SK-MEL-5 (cell line): ENCODE results near the gene TANGO2. TPM values are rescaled to one million over a fixed set of nuclear protein-coding genes. Genes with fewer than 3 reads are reported as not detected.
A peak's percentile ranks its signal among the peaks of the same experiment; 100 is the strongest.

Experiments
- DNase-seq: peaks from one replicate; pipeline ENCODE4 v3.0.0-alpha.2; 2016; ENCODE audit warnings: low read depth, low spot score
- in situ Hi-C: cut with HindIII; loops from 2 replicates; pipeline ENCODE4 v1.10.0; 2016; ENCODE audit warnings: low sequenced_read_pairs, high pct_unique_total_duplicates, low pct_unique_long_range_greater_than_20kb
- total RNA-seq: library from RNA; depleted of rRNA; stranded (reverse); fragments of >200 nt; shearing (Covaris generic); gene quantifications from 2 replicates; pipeline ENCODE4 v1.2.3, GENCODE V29; 2014

Gene TANGO2
- total RNA-seq, 1 experiment from 2014 or later = 68.3 TPM

DNA sequence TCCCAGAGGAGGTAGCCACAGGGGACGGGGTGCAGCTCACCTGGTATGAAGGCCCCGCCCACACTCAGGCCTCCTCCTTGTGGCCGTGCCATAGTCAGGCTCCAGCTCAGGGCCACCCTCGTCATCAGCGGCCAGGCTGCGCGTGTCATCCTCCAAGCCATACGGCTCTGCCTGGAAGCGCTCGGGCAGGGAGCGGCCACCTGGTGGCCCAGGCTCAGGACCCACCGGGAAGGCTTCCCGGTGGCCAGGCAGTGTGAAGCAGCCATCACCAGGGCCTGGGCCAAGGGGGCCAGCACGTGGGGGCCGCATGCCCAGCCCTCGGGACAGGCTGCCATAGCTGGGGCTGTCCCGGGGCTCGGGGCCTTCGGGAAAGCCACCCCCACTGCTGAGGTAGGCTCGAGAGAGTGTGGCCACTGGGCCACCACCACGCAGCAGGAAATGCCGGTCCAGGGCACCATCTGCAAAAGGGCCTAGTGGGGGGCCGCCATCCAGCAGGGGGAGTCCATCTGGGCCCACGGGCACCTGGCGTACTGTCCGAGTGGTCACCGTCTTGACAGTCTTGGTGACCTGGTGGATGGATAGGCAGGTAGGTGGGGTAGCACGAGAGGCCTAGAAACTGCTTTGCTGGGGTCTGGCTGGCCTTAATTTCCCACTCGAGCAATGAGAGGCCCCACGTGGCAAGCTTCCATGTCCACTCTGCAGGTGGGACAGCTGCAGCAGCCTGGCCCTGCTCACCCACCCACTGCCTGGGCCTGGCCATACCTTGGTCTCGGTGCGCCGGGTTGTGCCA, 39.5 kb upstream of the TANGO2 start:
- in situ Hi-C loops = no loop called here
- DNase-seq = no peak

DNA sequence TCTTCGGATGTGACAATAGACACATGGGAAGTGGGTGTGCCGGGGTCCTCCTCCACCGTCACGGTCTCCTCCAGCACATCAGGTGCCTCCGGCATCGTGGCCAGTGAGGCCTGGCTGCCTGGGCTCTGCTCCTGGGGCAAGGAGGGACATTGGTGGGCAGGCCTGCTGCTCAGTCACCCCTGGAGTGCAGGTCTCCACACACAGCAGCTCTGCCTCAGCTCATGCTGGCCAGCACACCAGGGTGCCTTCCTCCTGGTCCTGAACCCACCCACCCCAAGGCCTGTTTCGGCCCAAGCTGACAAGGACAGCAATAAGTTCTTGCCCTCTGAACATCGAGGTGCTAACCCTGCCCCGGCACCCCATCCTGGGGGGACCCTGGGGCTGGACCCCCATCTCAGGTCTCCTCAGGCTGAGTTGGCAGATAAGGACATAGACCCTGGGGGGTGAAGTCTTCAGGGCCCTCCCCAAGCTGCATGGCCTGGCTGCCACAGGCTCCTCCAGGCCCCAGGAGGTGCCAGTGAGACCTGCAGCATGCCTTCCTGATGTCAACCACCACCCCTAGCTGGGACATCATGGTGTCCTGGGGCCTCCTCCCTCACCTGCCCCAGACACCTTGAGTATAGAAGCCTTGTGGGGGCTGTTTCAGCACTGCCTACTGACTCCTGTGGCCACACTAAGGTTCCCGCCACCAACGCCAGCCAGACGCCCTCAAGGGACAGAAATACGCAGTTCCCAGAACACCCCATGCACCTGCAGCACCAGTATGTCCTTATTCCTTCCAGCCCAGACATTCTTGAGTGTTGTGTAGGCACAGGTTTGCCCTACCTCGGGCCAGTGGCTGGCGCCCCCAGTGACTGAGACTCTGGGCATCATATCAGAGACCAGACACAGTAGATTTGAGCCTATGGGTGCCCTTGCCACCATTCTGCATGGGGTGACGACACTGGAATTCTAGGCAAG, 38.7 kb upstream of the TANGO2 start:
- DNase-seq = no peak
- in situ Hi-C loops = no loop called here

DNA sequence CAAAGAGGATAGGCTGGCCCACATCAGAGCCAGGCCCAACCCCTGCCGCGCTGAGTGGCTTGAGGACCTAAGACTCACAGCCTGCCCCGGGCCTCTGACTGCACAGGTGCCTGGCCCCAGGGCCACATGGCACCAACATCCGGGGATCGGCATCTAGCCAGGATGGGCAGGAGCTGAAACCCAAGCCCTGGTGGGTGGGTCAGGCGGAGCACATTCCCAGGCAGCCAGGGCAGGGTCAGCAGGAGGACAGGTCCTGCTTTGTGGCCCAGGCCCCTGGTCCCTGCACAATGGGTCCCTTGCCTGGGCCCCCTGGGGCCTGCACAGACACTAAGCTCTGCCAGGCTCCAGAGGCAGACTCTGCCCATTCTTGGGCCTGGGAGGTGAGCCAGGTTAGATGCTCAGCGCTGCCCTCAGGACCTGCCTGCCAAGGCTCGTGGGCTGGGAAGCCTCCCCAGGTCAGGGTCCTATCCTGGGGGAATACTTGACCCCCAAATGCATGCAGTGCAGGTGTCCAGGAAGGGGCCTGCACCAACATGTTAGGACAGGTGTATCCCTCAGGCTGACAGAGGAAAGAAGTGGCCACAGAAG, 37.8 kb upstream of the TANGO2 start:
- in situ Hi-C loops = no loop called here
- no peak for DNase-seq

DNA sequence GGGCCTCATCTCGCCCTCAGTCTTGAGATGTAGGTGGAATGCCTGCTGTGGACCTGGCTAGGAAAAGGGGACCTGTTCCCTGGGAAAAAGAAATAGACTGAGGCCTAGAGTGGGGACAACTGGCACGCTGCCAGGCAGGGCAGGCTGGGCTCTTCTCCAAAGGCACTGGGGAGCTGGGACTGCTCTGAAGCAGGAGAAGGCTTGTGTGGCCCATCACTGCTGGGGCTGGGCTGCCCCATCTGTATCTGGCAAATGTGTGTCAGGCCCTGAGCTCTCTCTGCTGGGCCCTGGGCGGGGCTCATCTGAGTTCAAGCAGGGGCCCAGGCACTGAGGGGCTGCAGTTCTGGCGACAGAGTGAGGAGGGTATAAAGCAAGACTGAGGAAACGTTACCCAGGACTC, 37.2 kb upstream of the TANGO2 start:
- DNase-seq = no peak
- in situ Hi-C loops = no loop called here

DNA sequence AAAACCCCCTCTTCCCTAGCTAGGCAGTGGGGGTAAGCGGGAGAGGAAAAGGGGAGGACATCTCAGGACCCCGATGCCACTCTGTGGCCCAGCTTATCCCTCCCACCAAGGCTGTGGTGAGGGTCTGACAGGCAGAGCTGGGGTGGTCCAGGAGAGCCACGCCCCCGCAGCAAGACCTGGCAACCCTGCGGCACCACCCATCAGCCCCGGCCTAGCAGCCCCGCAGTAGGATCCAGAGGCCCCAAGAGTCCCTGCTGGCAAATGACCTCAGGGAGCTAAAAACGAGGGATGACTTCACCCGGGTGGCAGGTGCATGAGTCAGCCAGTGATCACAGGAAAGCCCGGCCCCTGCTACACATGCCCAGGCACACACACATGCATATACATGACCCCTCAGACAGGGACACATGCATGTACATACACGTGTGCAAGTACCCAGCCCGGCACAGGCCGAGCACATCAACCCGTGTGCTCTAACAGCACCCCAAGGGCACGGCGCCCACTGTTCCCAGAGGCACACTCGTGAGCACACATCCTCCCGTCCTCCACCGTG, 36.6 kb upstream of the TANGO2 start:
- DNase-seq = no peak
- in situ Hi-C loops = no loop called here

DNA sequence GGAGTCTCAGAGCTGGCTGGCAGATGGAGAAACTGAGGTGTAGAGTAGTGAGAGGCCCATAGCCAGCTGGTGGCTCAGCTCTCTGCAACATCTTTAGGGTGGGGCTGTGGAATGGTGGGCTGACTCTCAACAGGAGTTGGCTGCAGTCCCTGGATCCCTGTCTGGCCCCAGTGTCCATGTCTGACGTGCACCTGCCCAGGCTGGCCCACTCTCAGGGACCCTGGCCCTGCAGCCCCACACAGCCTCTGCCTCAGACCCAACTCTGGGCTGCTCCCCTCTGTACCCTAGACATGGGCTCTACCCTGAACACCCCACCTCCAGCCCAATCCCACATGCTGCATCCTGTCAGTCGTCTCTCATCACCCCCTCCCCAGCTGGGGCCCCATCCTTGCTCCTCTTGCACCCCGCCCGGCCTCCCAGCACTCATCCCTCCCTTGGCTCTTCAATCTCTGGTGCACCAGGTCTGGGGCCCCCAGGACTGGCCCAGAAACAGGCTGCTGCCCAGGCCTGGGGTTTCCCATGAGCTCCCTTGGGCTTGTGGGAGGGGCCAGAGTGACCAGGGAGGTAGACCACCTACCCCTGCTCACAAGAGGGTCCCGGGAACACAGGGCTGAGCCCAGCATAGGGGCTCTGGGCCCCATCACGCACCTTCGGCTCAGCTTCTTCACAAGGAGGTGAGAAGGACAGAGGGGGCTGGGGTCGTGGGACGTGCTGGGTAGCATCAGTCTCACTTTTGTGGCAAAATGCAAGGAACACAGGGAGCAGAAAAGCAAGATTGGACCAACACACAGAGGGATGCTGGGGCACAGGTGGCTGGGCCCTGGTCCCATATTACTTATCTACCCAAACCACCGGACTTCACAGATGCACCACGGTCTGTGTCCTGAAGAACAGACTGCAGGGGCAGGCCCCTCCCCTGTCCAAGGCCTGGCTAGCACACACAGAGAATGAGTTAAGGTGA, 35.8 kb upstream of the TANGO2 start:
- in situ Hi-C loops = no loop called here
- no peak for DNase-seq

DNA sequence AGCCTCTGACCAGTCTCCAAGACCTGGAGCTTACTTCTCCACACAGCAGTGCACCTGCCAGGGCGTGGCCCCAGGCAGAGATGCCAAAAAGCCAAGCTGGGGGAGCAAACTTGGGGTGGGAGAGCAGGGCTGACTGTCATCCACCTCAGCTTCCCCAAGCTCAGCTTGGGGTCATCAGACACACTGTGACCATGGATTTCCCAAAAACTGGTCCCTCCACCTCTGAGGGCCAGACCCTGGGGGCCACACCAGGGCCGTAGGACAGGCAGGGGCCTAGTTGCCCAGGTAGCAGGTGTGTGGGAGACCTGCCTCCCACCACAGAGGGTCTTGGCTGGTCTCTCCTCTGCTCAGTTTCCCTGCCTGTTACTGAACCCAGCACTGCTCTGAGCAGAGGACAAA, 34.9 kb upstream of the TANGO2 start:
- no peak for DNase-seq
- in situ Hi-C loops = no loop called here

- in situ Hi-C loops = no loop called here
- peak; percentile 65 for DNase-seq
These were observed 34.2 kb upstream of the TANGO2 start for GRCh38 chr22:19986410-19987341.

GRCh38 chr22:19987394-19988306, 33.3 kb upstream of the TANGO2 start:
- in situ Hi-C loops = no loop called here
- no peak for DNase-seq

- DNase-seq = no peak
- in situ Hi-C loops = no loop called here
These were observed 32.5 kb upstream of the TANGO2 start for GRCh38 chr22:19988331-19988808.

DNA sequence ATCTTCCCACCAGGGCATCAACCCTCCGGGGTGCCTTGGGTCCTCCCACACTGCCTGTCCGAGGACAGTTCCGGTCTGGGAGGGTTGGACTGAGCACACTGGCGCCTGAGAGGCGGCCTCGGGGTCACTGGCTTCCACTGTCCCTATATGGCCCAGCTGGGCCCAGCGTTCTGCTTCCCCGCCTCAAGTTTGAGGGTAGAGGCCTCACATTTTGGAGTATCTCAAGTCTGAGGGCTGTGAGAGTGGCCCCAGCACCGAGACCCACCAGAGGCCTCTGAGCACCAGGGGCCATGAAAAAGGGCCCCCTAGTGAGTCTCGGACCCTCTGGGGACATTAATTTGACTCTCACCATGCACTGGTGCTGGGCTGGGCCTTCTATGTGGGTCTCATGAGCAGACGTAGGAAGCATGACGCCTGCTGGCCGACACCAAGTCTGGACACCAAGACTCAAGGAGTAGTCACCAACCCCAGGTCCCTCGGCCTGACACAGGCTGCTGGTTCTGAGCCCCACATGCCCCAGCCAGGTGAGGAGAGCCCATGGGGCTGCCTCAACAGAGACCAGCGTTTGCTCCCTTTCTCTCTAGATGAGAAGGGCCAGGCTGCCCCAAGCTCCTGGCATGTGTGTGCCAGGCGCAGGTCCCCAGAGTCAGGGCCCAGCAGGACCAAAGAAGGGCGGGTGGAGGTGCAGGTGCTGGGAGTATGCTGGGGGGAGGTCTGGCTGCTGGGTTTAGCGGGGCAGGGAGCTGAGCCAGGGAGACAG, 31.8 kb upstream of the TANGO2 start:
- DNase-seq = no peak
- in situ Hi-C loops = no loop called here

- in situ Hi-C loops = no loop called here
- no peak for DNase-seq
These were observed 31.2 kb upstream of the TANGO2 start for GRCh38 chr22:19989725-19990067.

- in situ Hi-C loops = no loop called here
- no peak for DNase-seq
These were observed 30.7 kb upstream of the TANGO2 start for GRCh38 chr22:19990188-19990587.

GRCh38 chr22:19990609-19991394, 30.1 kb upstream of the TANGO2 start:
- DNase-seq = no peak
- in situ Hi-C loops = no loop called here
